ENCODE measurements around the gene TP63. TPM values are rescaled to one million over a fixed set of nuclear protein-coding genes. Genes with fewer than 3 reads are reported as not detected.

Gene TP63
- polyA plus RNA-seq, 3 donors = not detected

- Mint-ChIP-seq H3K9me3 (no peaks in the 10 kb centered on the region), H3K4me1 (peaks cover 27% of the 10 kb centered on the region), H3K27me3 (ENCODE audit: low read depth in 3 of 3) (no peaks in the 10 kb centered on the region), H3K36me3 (no peaks in the 10 kb centered on the region), H3K4me3 (no peak overlapping the region), H3K27ac (no peak overlapping the region)
- WGBS (ENCODE audit: insufficient coverage) = 71% methylated on average over 5 of the region's 5 CpGs
- Histone ChIP-seq H3K9me3 (replicated peaks in 1 of 2; ENCODE audit: control insufficient read depth in 1 of 2, insufficient read depth in 1 of 2, low read length in 2 of 2) (no peaks in the 10 kb centered on the region), H3K9ac (ENCODE audit: insufficient read depth, low read length, poor library complexity, severe bottlenecking) (no peak overlapping the region), H3K4me1 (ENCODE audit: control insufficient read depth in 1 of 2, insufficient read depth in 2 of 2, low read length in 2 of 2) (peaks cover 10 to 20% of the 10 kb centered on the region in 2 donors), H3K36me3 (replicated peaks in 1 of 2; ENCODE audit: control insufficient read depth in 1 of 2, insufficient read depth in 2 of 2, low read length in 2 of 2) (no peaks in the 10 kb centered on the region), H3K27me3 (ENCODE audit: control insufficient read depth in 2 of 2, insufficient read depth in 2 of 2, low read length in 2 of 2) (no peaks in the 10 kb centered on the region), H3K79me2 (ENCODE audit: insufficient read depth, low read length) (no peaks in the 10 kb centered on the region), H3K27ac (ENCODE audit: low read depth in 1 of 2, low read length in 2 of 2) (no peak overlapping the region), H3K4me3 (replicated peaks in 1 of 3; ENCODE audit: low read depth in 2 of 3, low read length in 3 of 3) (no peak overlapping the region), H2AFZ (ENCODE audit: insufficient read depth, low read depth, low read length, poor library complexity, severe bottlenecking) (no peak overlapping the region), H4K20me1 (ENCODE audit: insufficient read depth, low read length) (no peaks in the 10 kb centered on the region), H3K4me2 (replicated peaks; ENCODE audit: extremely low read depth, low read length, poor library complexity, severe bottlenecking) (no peak overlapping the region)
- TF ChIP-seq CTCF (IDR thresholded peaks at IDR 0.05) = no peak
- intact Hi-C loops (cut with micrococcal nuclease) = no loop called here
- no peak for DNase-seq
Measured at GRCh38 chr3:189632242-189632641, 1.1 kb downstream of the TP63 start.

GRCh38 chr3:189635339-189635738 lies 4.2 kb downstream of the TP63 start:
- Histone ChIP-seq H3K27ac (ENCODE audit: low read depth in 1 of 2, low read length in 2 of 2) (no peak overlapping the region), H3K4me1 (ENCODE audit: control insufficient read depth in 1 of 2, insufficient read depth in 2 of 2, low read length in 2 of 2) (peaks cover under 1 to 17% of the 10 kb centered on the region in 2 donors), H3K9ac (ENCODE audit: insufficient read depth, low read length, poor library complexity, severe bottlenecking) (no peak overlapping the region), H4K20me1 (ENCODE audit: insufficient read depth, low read length) (no peaks in the 10 kb centered on the region), H3K4me3 (replicated peaks in 1 of 3; ENCODE audit: low read depth in 2 of 3, low read length in 3 of 3) (no peak overlapping the region), H3K9me3 (replicated peaks in 1 of 2; ENCODE audit: control insufficient read depth in 1 of 2, insufficient read depth in 1 of 2, low read length in 2 of 2) (no peaks in the 10 kb centered on the region), H3K79me2 (ENCODE audit: insufficient read depth, low read length) (no peaks in the 10 kb centered on the region), H3K4me2 (replicated peaks; ENCODE audit: extremely low read depth, low read length, poor library complexity, severe bottlenecking) (no peak overlapping the region), H3K36me3 (replicated peaks in 1 of 2; ENCODE audit: control insufficient read depth in 1 of 2, insufficient read depth in 2 of 2, low read length in 2 of 2) (no peaks in the 10 kb centered on the region), H2AFZ (ENCODE audit: insufficient read depth, low read depth, low read length, poor library complexity, severe bottlenecking) (no peak overlapping the region), H3K27me3 (ENCODE audit: control insufficient read depth in 2 of 2, insufficient read depth in 2 of 2, low read length in 2 of 2) (no peaks in the 10 kb centered on the region)
- WGBS (ENCODE audit: insufficient coverage) = 83% methylated on average over 1 of the region's 3 CpGs
- no peaks in the 10 kb centered on the region for H3K36me3 Mint-ChIP-seq
- H3K27me3 Mint-ChIP-seq (ENCODE audit: low read depth in 3 of 3) = no peaks in the 10 kb centered on the region
- no peak overlapping the region for H3K4me3 Mint-ChIP-seq
- TF ChIP-seq CTCF (IDR thresholded peaks at IDR 0.05) = no peak
- peaks cover 21% of the 10 kb centered on the region for H3K4me1 Mint-ChIP-seq
- H3K9me3 Mint-ChIP-seq = no peaks in the 10 kb centered on the region
- no peak overlapping the region for H3K27ac Mint-ChIP-seq
- DNase-seq = no peak
- intact Hi-C loops (cut with micrococcal nuclease) = no loop called here

All from CD14-positive monocyte (primary cell).